AG08396 (cell line): ENCODE measurements around the gene B3GNT9.
"Not testable (repeated sequence)": the region's sequence is repeated elsewhere in the genome, so short reads cannot be mapped to it uniquely, and the experiment has no call there.

ENCODE experiments used
- DNase-seq: peaks from one replicate; pipeline ENCODE4 v3.0.0; 2012; ENCODE audit warnings: low spot score, mixed read lengths

Gene B3GNT9

GRCh38 chr16:67150047-67150832, 558 bp downstream of the B3GNT9 start:
- DNase-seq: peak; percentile 82

DNA sequence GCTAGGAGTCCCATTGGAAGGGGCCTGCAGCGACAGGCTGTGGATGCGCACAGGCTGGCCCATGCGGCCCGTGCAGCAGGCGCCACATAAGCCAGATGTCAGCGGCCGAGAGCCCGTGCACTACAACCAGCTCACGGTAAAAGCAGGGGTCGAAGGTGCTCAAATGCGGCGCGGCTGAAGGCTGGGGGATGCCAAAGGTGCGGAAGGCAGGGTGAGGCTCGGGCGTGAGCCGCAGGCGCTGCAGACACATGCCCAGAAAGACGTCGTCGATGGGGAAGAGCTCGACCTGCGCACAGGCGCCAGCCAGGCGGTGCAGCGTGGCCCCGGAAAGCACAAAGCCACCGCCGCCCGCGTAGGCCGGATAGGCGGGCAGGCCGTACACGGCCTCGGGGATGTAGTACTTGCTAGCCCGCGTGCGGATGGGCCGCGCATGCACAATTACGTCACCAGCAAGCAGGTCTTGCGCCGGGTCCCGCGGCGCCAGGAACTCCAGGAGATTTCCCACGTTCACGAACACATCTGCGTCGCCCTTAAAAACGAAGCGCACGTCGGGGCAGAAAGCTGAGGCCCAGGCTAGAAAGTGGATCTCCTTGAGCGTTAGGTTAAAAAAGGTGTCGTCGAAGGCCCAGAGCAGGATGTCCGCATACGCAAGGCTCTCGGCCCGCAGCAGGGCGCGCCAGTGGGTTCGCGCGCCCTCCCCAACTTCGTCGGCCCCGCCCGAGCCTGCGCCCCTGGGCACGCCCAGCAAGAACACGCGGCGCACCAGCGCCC, 1.3 kb downstream of the B3GNT9 start:
- DNase-seq: no peak

- DNase-seq: no peak
These were observed 2.0 kb downstream of the B3GNT9 start for GRCh38 chr16:67148656-67149275.

GRCh38 chr16:67148221-67148620, 2.6 kb downstream of the B3GNT9 start:
- DNase-seq: no peak

DNA sequence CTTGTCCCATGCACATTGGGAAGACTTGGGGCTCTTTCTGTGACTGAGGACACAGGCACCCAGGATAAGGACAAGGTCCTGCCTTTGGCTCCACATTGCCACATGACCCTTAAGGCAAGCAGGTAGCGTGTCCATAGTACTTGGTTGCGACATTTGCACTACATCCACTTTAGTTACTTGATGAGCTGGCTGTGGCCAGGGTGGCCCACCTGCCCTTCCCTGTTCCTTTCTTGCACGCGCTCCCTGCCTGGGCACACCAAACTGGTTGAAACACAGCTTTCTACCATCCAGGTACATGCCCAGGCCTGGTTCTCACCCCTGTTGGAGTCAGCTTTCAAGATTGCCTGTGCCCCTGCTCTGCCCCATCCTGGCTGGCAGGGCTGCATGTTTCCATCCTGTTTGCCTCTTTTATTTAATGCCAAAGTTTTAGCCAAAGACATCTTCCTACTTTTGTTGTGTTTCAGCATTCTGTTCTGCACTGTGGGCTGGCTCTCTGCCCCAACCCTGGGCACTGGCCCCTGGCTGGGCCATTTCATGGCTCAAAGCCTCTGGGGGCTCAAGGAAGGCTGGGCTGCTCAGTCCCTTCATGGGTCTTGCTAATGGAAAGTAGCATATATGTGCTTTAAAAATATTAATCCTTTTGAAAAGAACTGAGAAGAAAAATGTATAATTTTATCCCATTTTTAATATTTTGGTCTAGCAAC, 3.2 kb downstream of the B3GNT9 start:
- no peak for DNase-seq

- DNase-seq: no peak
These were observed 4.1 kb downstream of the B3GNT9 start for GRCh38 chr16:67146523-67147357.

- DNase-seq: no peak
These were observed 5.1 kb downstream of the B3GNT9 start for GRCh38 chr16:67145746-67146145.

- no peak for DNase-seq
These were observed 5.9 kb downstream of the B3GNT9 start for GRCh38 chr16:67144943-67145342.

GRCh38 chr16:67142342-67142741, 8.5 kb downstream of the B3GNT9 start:
- DNase-seq: no peak

DNA sequence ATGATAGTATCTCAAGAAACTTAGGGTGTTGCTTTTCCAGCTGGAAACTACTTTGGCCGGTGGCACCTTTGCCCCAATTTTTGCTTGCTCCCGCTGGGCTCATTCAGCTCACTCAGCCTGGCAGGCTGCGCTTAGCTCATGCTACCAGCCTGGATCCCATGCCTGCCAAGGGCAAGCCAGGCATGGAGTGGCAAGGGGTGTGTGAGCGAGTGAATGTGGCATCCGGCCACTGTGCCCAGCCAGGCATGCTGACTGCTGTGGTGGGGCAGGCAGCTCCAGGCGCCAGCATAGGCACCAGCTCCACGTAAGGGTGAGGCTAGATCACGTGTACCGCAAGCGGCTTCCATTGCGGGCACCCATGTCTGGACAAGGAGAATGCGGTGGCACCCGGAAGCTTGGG, 9.4 kb downstream of the B3GNT9 start:
- DNase-seq: no peak

DNA sequence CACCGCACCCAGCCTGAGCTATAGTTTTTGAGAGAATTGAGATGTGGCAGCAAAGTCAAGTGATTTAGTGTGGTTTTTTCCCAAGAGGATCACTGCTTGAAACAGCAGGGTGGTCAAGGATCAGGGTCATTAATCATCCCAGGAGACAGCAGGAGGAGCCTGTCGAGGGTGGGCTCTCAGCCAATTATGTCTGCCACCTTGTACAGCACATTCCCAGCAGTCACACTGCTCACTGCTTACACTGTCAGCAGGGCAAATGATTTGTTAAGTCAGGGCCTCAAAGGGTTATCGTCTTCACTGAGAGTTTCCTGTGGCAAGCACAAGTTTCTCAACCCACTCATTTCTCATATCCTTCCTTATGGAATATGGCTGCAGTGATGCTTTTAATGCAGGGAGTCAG, 13.2 kb downstream of the B3GNT9 start:
- DNase-seq: no peak

DNA sequence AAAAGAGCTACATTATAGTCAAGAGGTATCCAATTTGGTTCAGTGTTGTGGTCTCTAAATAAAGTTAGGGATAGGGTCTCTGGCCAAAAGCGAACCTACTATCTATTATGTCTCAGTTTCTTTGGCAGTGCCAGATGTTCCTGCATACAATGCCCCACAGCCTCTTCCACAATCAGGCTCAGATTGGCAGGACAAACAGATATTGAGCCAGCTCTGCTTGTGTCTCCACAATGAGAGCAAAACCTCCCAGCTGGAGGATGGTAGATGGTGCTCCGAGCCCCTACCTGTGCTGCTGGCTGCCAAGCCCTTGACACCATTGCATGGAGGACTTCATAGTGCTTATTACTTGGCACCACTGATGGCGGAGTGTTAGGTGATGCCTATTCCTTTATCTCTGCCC, 21.4 kb downstream of the B3GNT9 start:
- no peak for DNase-seq

- no peak for DNase-seq
These were observed 21.9 kb downstream of the B3GNT9 start for GRCh38 chr16:67128887-67129286.

DNA sequence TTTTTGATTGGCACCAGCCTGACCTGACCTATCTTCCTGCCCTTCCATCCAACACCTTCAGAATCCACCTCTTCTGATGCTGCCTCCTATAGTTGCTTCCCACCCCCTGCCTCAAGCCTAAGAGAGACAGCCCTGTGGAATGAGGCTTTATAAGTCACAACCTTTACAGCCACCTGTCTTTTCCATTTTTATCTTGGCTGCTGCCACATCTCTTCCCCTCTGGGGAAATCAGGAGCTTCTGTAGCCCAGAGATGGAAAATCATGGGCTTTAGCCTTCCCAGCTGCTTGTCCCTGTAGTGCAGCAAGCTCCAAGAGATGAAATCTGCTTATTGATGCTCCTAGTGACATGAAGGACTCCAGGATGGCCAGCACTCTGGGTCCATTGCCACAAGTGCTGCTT, 22.4 kb downstream of the B3GNT9 start:
- DNase-seq: no peak

DNA sequence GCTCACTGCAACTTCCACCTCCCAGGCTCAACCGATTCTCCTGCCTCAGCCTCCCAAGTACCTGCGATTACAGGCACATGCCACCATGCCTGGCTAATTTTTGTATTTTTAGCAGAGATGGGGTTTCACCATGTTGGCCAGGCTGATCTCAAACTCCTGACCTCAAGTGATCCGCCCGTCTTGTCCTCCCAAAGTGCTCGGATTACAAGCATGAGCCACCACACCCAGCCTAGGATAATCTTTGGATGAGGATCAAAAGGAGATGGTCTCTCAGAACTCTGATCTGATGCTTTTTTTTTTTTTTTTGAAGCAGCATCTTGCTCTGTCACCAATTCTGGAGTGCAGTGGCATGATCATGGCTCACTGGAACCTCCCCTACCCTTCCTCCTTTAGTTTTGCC, 28.0 kb downstream of the B3GNT9 start:
- DNase-seq: not testable (repeated sequence)

DNA sequence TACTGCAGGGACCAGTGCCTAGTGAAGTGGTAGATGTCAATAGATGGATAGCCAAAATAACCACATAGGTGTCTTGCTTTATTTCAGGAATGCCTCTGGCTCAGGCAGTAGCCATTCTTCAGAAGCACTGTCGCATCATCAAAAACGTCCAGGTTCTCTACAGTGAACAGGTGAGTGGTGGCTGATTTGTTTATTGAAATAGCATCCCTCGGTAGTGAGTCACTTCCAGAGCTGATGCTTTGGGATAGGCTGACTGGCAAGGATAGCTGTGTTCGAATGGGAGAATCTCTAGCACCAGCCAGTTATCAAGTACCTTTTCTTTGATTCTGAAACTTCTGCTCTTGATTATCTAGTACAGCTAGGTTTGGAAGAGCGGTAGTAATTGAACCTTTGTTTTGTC, 30.8 kb downstream of the B3GNT9 start:
- DNase-seq: no peak

DNA sequence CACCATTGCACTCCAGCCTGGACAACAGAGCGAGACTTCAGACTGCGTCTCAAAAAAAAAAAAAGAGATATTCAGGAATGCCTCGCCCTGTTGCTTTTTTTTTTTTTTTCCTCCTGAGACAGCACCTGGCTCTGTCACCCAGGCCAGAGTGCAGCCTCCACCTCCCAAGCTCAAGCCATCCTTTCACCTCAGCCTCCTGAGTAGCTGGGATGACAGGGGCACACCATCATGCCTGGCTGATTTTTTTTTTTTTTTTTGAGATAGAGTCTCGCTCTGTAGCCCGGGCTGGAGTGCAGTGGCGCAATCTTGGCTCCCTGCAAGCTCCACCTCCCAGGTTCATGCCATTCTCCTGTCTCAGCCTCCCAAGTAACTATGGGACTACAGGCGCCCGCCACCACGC, 33.1 kb downstream of the B3GNT9 start:
- no peak for DNase-seq

GRCh38 chr16:67116388-67117311, 34.1 kb downstream of the B3GNT9 start:
- DNase-seq: no peak

DNA sequence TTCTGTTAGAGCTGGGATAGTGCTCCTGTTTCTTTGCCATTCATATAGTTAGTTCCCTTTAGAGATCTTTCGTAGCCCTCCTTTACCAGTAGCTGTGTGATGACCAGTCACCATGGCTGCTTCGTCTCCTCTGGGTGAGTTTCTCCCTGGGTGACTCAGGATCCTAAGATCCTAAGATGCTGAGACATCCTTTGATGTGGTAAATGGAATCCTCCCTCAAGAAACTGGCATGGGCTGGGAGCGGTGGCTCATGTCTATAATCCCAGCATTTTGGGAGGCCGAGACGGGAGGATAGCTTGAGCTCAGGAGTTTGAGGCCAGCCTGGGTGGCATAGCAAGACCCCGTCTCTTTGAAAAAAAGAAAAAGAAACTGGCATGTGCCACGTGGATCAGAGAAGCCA, 35.2 kb downstream of the B3GNT9 start:
- peak; percentile 89 for DNase-seq

GRCh38 chr16:67114793-67115192, 36.0 kb downstream of the B3GNT9 start:
- no peak for DNase-seq
